H1 (cell line): ENCODE results near the gene GATB. TPM values are rescaled to one million over a fixed set of nuclear protein-coding genes. Genes with fewer than 3 reads are reported as not detected.

ENCODE experiments used
- CTCF ChIA-PET: fragments of 300-600 bp; sonication (Branson Sonifier 250); formaldehyde crosslinking; loops from one replicate; lab custom pipeline; 2021; ENCODE audit not compliant: partially characterized antibody; lab: Charles Lee
- POLR2A ChIA-PET: fragments of 300-600 bp; sonication (Branson Sonifier 250); formaldehyde crosslinking; loops from one replicate; lab custom pipeline; 2021; ENCODE audit warnings: inconsistent platforms; ENCODE audit not compliant: partially characterized antibody; lab: Charles Lee
- DNase-seq, 2 experiments: peaks; one replicate each; pipeline versions ENCODE4 v3.0.0 to v3.0.0-alpha.2; 2010 to 2022; ENCODE audit warnings: low spot score in 2 of 2, low read depth in 1 of 2, mixed read lengths in 1 of 2
- FAIRE-seq: peaks from 2 replicates; lab custom pipeline; 2011; peaks lifted over from hg19 to GRCh38; lab: Jason Lieb, UNC
- H2AFZ ChIP-seq: 2 replicates; pipeline ENCODE4 v1.8.1; 2012; ENCODE audit warnings: low read length, inconsistent platforms
- H2AK5ac ChIP-seq: 2 replicates; pipeline ENCODE4 v1.6.1; 2013; ENCODE audit warnings: low read depth, low read length
- H2BK120ac ChIP-seq: replicated peaks from 2 replicates; pipeline ENCODE3; 2013; ENCODE audit warnings: low read depth, low read length, inconsistent platforms
- H2BK12ac ChIP-seq: 2 replicates; pipeline ENCODE4 v1.6.1; 2013; ENCODE audit warnings: low read depth, low read length
- H2BK15ac ChIP-seq: 2 replicates; pipeline ENCODE4 v1.6.1; 2013; ENCODE audit warnings: low read length
- H2BK20ac ChIP-seq: 2 replicates; pipeline ENCODE4 v1.6.1; 2013; ENCODE audit warnings: low read length
- H2BK5ac ChIP-seq: 2 replicates; pipeline ENCODE4 v1.6.1; 2013; ENCODE audit warnings: low read depth, low read length
- H3K14ac ChIP-seq: 2 replicates; pipeline ENCODE4 v1.6.1; 2013; ENCODE audit warnings: inconsistent platforms; ENCODE audit not compliant: insufficient read length
- H3K18ac ChIP-seq: 2 replicates; pipeline ENCODE4 v1.6.1; 2013; ENCODE audit warnings: low read length; ENCODE audit errors: extremely low read depth
- H3K23ac ChIP-seq: 2 replicates; pipeline ENCODE4 v1.6.1; 2013; ENCODE audit warnings: inconsistent platforms; ENCODE audit not compliant: insufficient read length
- H3K23me2 ChIP-seq: 2 replicates; pipeline ENCODE4 v1.6.1; 2013; ENCODE audit warnings: low read depth, low read length
- H3K27ac ChIP-seq: 2 replicates; pipeline ENCODE4 v1.6.1; 2011; ENCODE audit warnings: low read depth, low read length, inconsistent platforms
- H3K27me3 ChIP-seq, 4 experiments: replicated peaks in 1 of 4; 1 replicate in 1 of 4; 2 replicates in 3 of 4; pipeline versions ENCODE4 v1.6.1 to v1.8.1; 2011 to 2013; ENCODE audit warnings: low read length in 3 of 4, mild to moderate bottlenecking in 3 of 4, inconsistent platforms in 2 of 4, mixed read lengths in 2 of 4, moderate library complexity in 1 of 4; ENCODE audit not compliant: control insufficient read depth in 3 of 4, insufficient read depth in 3 of 4; ENCODE audit errors: extremely low read depth in 1 of 4
- H3K36me3 ChIP-seq, 4 experiments: 2 replicates each; pipeline versions ENCODE4 v1.6.1 to v1.8.1; 2011 to 2013; ENCODE audit warnings: mild to moderate bottlenecking in 4 of 4, low read length in 3 of 4, moderate library complexity in 2 of 4, control low read depth in 1 of 4, inconsistent platforms in 1 of 4; ENCODE audit not compliant: insufficient read depth in 4 of 4, control insufficient read depth in 2 of 4
- H3K4ac ChIP-seq: replicated peaks from 2 replicates; pipeline ENCODE3; 2013; ENCODE audit warnings: low read length, low read depth, mixed read lengths, inconsistent platforms; ENCODE audit not compliant: insufficient read length
- H3K4me1 ChIP-seq, 4 experiments: replicated peaks in 1 of 4; 1 replicate in 1 of 4; 2 replicates in 3 of 4; pipeline versions ENCODE4 v1.6.1 to v1.8.1; 2011 to 2013; ENCODE audit warnings: low read length in 3 of 4, inconsistent platforms in 2 of 4, mixed read lengths in 1 of 4; ENCODE audit not compliant: insufficient read depth in 4 of 4, control insufficient read depth in 3 of 4
- H3K4me2 ChIP-seq, 2 experiments: 2 replicates each; pipeline versions ENCODE4 v1.6.1 to v1.8.1; 2011 to 2013; ENCODE audit warnings: low read depth in 2 of 2, low read length in 2 of 2, control low read depth in 1 of 2, inconsistent platforms in 1 of 2, mild to moderate bottlenecking in 1 of 2; ENCODE audit not compliant: insufficient read depth in 1 of 2
- H3K4me3 ChIP-seq, 4 experiments: fragments of 200-600, 300-600 bp in 1 of 4; sonication (generic), shearing (Covaris generic), sonication (Bioruptor Twin) in 1 of 4; 2 replicates each; pipeline versions ENCODE4 v1.5.1 to v1.8.1; 2011 to 2016; ENCODE audit warnings: low read length in 4 of 4, low read depth in 3 of 4, control low read depth in 2 of 4, inconsistent platforms in 2 of 4, mild to moderate bottlenecking in 2 of 4, mixed read lengths in 1 of 4, moderate library complexity in 1 of 4; ENCODE audit not compliant: insufficient read depth in 2 of 4; ENCODE audit errors: extremely low read depth in 1 of 4
- H3K56ac ChIP-seq: replicated peaks from 2 replicates; pipeline ENCODE3; 2013; ENCODE audit warnings: low read depth, mild to moderate bottlenecking, mixed read lengths, low read length, inconsistent platforms; ENCODE audit not compliant: insufficient read length
- H3K79me1 ChIP-seq: 2 replicates; pipeline ENCODE4 v1.6.1; 2013; ENCODE audit warnings: low read depth, low read length, control low read depth
- H3K79me2 ChIP-seq, 2 experiments: 2 replicates each; pipeline versions ENCODE4 v1.6.1 to v1.8.1; 2012 to 2013; ENCODE audit warnings: low read length in 2 of 2, mild to moderate bottlenecking in 2 of 2, inconsistent platforms in 1 of 2; ENCODE audit not compliant: insufficient read depth in 2 of 2, control insufficient read depth in 1 of 2
- H3K9ac ChIP-seq, 4 experiments: replicated peaks in 1 of 4; 1 replicate in 1 of 4; 2 replicates in 3 of 4; pipeline versions ENCODE4 v1.6.1 to v1.8.1; 2011 to 2013; ENCODE audit warnings: low read depth in 3 of 4, low read length in 3 of 4, control low read depth in 2 of 4, mild to moderate bottlenecking in 2 of 4, moderate library complexity in 2 of 4, inconsistent platforms in 1 of 4; ENCODE audit errors: extremely low read depth in 1 of 4
- H3K9me3 ChIP-seq, 2 experiments: 2 replicates each; pipeline versions ENCODE4 v1.6.1 to v1.8.1; 2012 to 2013; ENCODE audit warnings: mild to moderate bottlenecking in 2 of 2, moderate library complexity in 2 of 2, control low read depth in 1 of 2, inconsistent platforms in 1 of 2, low read depth in 1 of 2, low read length in 1 of 2, mixed read lengths in 1 of 2; ENCODE audit not compliant: insufficient read depth in 2 of 2
- H4K20me1 ChIP-seq, 2 experiments: replicated peaks in 1 of 2; 2 replicates each; pipeline versions ENCODE3 to v1.8.1; 2011 to 2013; ENCODE audit warnings: inconsistent platforms in 2 of 2, low read length in 2 of 2, mild to moderate bottlenecking in 1 of 2; ENCODE audit not compliant: insufficient read depth in 2 of 2, control insufficient read depth in 1 of 2
- H4K5ac ChIP-seq: 2 replicates; pipeline ENCODE4 v1.6.1; 2013; ENCODE audit warnings: low read length, low read depth, mixed read lengths, inconsistent platforms; ENCODE audit not compliant: insufficient read length
- H4K8ac ChIP-seq: 2 replicates; pipeline ENCODE4 v1.8.0; 2013; ENCODE audit warnings: mild to moderate bottlenecking, moderate library complexity, low read length, inconsistent platforms; ENCODE audit not compliant: insufficient read depth; ENCODE audit errors: extremely low read depth
- H4K91ac ChIP-seq: replicated peaks from 2 replicates; pipeline ENCODE3; 2013; ENCODE audit warnings: low read length, mixed read lengths, inconsistent platforms; ENCODE audit not compliant: insufficient read length
- CTBP2 ChIP-seq: IDR thresholded peaks from 2 replicates; pipeline ENCODE4 v1.7.0; 2011; ENCODE audit warnings: borderline replicate concordance, mild to moderate bottlenecking, moderate library complexity, mixed read lengths, low read length; ENCODE audit not compliant: insufficient read depth, insufficient read length
- HDAC2 ChIP-seq, 2 experiments: fragments of 300-600 bp in 1 of 2; sonication (generic) in 1 of 2; IDR thresholded peaks; 2 replicates each; pipeline ENCODE4 v1.6.1; 2011 to 2012; ENCODE audit warnings: low read depth in 2 of 2, low read length in 2 of 2, mild to moderate bottlenecking in 2 of 2, moderate library complexity in 2 of 2, borderline replicate concordance in 1 of 2, inconsistent platforms in 1 of 2
- HDAC6 ChIP-seq: IDR thresholded peaks from one replicate; pipeline ENCODE4 v1.7.1; 2012; ENCODE audit warnings: low read depth, mild to moderate bottlenecking, inconsistent platforms, low read length, moderate library complexity
- KDM5A ChIP-seq: fragments of 200-600 bp; IDR thresholded peaks from 2 replicates; pipeline ENCODE4 v1.7.1; 2012; ENCODE audit warnings: mild to moderate bottlenecking, low read length, inconsistent platforms, mixed read lengths
- PHF8 ChIP-seq: fragments of 200-600 bp; sonication (generic); conservative IDR thresholded peaks from 2 replicates; pipeline ENCODE4 v1.7.1; 2012; ENCODE audit warnings: low read depth, mild to moderate bottlenecking, inconsistent platforms, low read length, moderate library complexity
- POLR2AphosphoS5 ChIP-seq: IDR thresholded peaks from 2 replicates; pipeline ENCODE4 v1.6.1; 2011; ENCODE audit warnings: low read depth, low read length
- RNF2 ChIP-seq: fragments of 200-900, 300-1000 bp; sonication (generic); IDR thresholded peaks from 2 replicates; pipeline ENCODE4 v1.7.1; 2016; ENCODE audit warnings: borderline replicate concordance, low read depth, mild to moderate bottlenecking, antibody characterized with exemption, low read length; ENCODE audit not compliant: poor library complexity, severe bottlenecking; ENCODE audit errors: missing control alignments
- SIRT6 ChIP-seq: IDR thresholded peaks from one replicate; pipeline ENCODE4 v1.7.1; 2012; ENCODE audit warnings: low read length, inconsistent platforms
- SUZ12 ChIP-seq: fragments of 200-600 bp; sonication (generic); IDR thresholded peaks from 2 replicates; pipeline ENCODE4 v1.6.1; 2012; ENCODE audit warnings: mild to moderate bottlenecking, inconsistent platforms, low read length, moderate library complexity, mixed read lengths
- TAF7 ChIP-seq: optimal IDR thresholded peaks from 2 replicates; pipeline ENCODE3; 2011; ENCODE audit warnings: low read depth, mild to moderate bottlenecking, inconsistent platforms, low read length, moderate library complexity, borderline replicate concordance
- TCF12 ChIP-seq: IDR thresholded peaks from 2 replicates; pipeline ENCODE4 v1.6.1; 2011; ENCODE audit warnings: low read depth, mild to moderate bottlenecking, low read length
- YY1 ChIP-seq: IDR thresholded peaks from 2 replicates; pipeline ENCODE4 v1.6.1; 2011; ENCODE audit warnings: low read depth, mild to moderate bottlenecking, low read length
- WGBS, 2 experiments: shearing (Covaris generic) in 1 of 2; methylation state at CpG; one replicate each; pipeline versions ENCODE4 v1.1.6 to v1.1.7; 2013 to 2015; ENCODE audit warnings: low lambda C conversion rate in 2 of 2, mixed read lengths in 2 of 2, inconsistent platforms in 1 of 2, low coverage in 1 of 2, missing lambda C conversion rate in 1 of 2; ENCODE audit not compliant: insufficient replicate concordance in 2 of 2, insufficient coverage in 1 of 2, insufficient read length in 1 of 2; ENCODE audit errors: extremely low coverage in 1 of 2, missing lambda C conversion rate in 1 of 2; 5-methylcytosine and 5-hydroxymethylcytosine counted together
- polyA plus RNA-seq, 7 experiments: library from polyadenylated mRNA; depleted of rRNA in 3 of 7; stranded (reverse) in 5 of 7; unstranded in 2 of 7; fragments of >200 nt in 5 of 7; fragments of 200-250 nt in 2 of 7; gene quantifications; 1 replicate in 5 of 7; 2 replicates in 1 of 7; 4 replicates in 1 of 7; pipeline versions ENCODE4 v1.2.1 to v1.2.3, GENCODE V29; 2011 to 2013; ENCODE audit warnings: missing spikeins in 2 of 7, mixed read lengths in 2 of 7
- total RNA-seq: library from RNA; stranded (reverse); fragmentation: NEBNext Ultra II Directional; extraction: Animal tissue kit (Norgen Biotek cat#: 25700); gene quantifications from 2 replicates; pipeline ENCODE4 v1.2.1, GENCODE V29; 2021
- TF ChIP-seq, protein P1 (sequence below): IDR thresholded peaks from 2 replicates; pipeline ENCODE4 v1.6.1; 2011; ENCODE audit warnings: low read depth, mild to moderate bottlenecking, low read length; ENCODE audit not compliant: insufficient read depth

The GATB gene
- total and polyA plus RNA-seq, 2 of the 8 experiments (the other 6 are each of a cell fraction or from before 2014, with no cell fraction given), result 15.3 to 18.0 TPM

DNA sequence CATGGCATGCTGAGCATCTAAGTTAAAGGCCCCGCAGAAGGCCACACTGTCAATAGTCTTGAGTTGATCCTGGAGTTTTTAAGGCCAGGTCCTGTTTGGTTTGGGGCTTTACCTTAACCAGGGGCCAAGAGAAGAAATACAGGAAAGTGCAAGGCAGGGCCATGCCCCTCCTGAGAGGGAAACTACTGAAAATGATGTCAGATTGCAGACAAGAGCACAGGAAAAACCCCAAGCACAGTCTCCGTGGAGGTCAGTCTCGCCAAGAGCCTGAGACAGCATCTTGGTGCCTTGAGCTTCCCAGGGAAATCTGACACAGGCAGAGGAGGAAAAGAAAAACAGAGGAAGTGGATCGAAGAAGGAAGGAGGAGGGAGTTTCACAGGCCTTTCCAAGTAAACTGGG lies 32.2 kb upstream of the GATB start:
- POLR2A ChIA-PET, result interaction anchor here (1.0 kb wide), 1 partner anchor 15 kb away, joined by 3 read pairs; no protein-coding TSS in a partner anchor
- H2BK5ac ChIP-seq, result no peak overlapping the region
- TF ChIP-seq CTBP2 (no peak), RNF2 (no peak), PHF8 (no peak), HDAC6 (no peak), KDM5A (no peak), TCF12 (no peak), SIRT6 (no peak), YY1 (no peak), HDAC2 (IDR thresholded peaks at IDR 0.05; ENCODE audit: borderline replicate concordance in 1 of 2, low read depth in 2 of 2, low read length in 2 of 2) (no peak), SUZ12 (no peak), POLR2AphosphoS5 (no peak), TAF7 (no peak)
- TF ChIP-seq, protein P1, sequence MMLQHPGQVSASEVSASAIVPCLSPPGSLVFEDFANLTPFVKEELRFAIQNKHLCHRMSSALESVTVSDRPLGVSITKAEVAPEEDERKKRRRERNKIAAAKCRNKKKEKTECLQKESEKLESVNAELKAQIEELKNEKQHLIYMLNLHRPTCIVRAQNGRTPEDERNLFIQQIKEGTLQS, result no peak

More for the DNA sequence above, 32.2 kb upstream of the GATB start:
- H3K79me1 ChIP-seq, result no peaks in the 10 kb centered on the region
- no peak overlapping the region for H3K18ac ChIP-seq
- no peak overlapping the region for H2BK12ac ChIP-seq
- H3K27ac ChIP-seq, result no peak overlapping the region
- no peak overlapping the region for H4K8ac ChIP-seq
- H3K9ac ChIP-seq, result no peak overlapping the region
- H2BK120ac ChIP-seq, result no peak overlapping the region
- no peak overlapping the region for H2AFZ ChIP-seq
- H2AK5ac ChIP-seq, result no peak overlapping the region
- H2BK15ac ChIP-seq, result no peak overlapping the region
- DNase-seq (no peak), FAIRE-seq (no peak)
- H3K4me2 ChIP-seq, result no peak overlapping the region
- no peaks in the 10 kb centered on the region for H3K9me3 ChIP-seq
- H3K79me2 ChIP-seq, result no peaks in the 10 kb centered on the region
- H3K56ac ChIP-seq, result no peak overlapping the region
- H3K23me2 ChIP-seq, result no peaks in the 10 kb centered on the region
- peaks cover 0 to 9% (median 3%) of the 10 kb centered on the region in 4 experiments; a peak in 3 of 7 replicates for H3K4me1 ChIP-seq
- H2BK20ac ChIP-seq, result peak overlapping the region; percentile 2; the same call in 1 of the 2 replicates
- H3K23ac ChIP-seq, result no peak overlapping the region
- CTCF ChIA-PET, result interaction anchor here (1.1 to 4.0 kb wide), 4 partner anchors 9 to 18 kb away, joined by 3 to 27 read pairs (median 4); no protein-coding TSS in a partner anchor
- 97% methylated on average over 3 of the region's 4 CpGs; no CpG with 5 or more reads in 1 of the 2 experiments for WGBS, 2 experiments
- H4K5ac ChIP-seq, result no peak overlapping the region
- H3K27me3 ChIP-seq, result no peaks in the 10 kb centered on the region; a peak in 1 of 7 replicates
- H4K91ac ChIP-seq, result no peak overlapping the region
- H3K4ac ChIP-seq, result no peak overlapping the region
- H3K14ac ChIP-seq, result no peak overlapping the region
- H3K36me3 ChIP-seq, result no peaks in the 10 kb centered on the region
- H3K4me3 ChIP-seq, result no peak overlapping the region
- H4K20me1 ChIP-seq, result no peaks in the 10 kb centered on the region
